Measurements from ENCODE around the gene EPN1.
"Not testable (repeated sequence)": the region's sequence is repeated elsewhere in the genome, so short reads cannot be mapped to it uniquely, and the experiment has no call there.

EPN1 gene

GRCh38 chr19:55720801-55721200 lies 45.8 kb downstream of the EPN1 start:
- Histone ChIP-seq H2AFZ (no peak overlapping the region), H3K79me2 (no peaks in the 10 kb centered on the region), H3K36me3 (ENCODE audit: control insufficient read depth, insufficient read depth, low read length) (no peaks in the 10 kb centered on the region), H3K4me2 (ENCODE audit: low read length) (no peak overlapping the region), H3K27ac (no peak overlapping the region), H3K4me3 (ENCODE audit: low read depth, low read length) (no peak overlapping the region), H3K4me1 (no peaks in the 10 kb centered on the region), H3K9ac (no peak overlapping the region), H3K27me3 (ENCODE audit: control insufficient read depth, insufficient read depth, low read length) (no peaks in the 10 kb centered on the region), H3K9me3 (ENCODE audit: control insufficient read depth, low read length) (peaks cover 3% of the 10 kb centered on the region)
- no peak for TF ChIP-seq CTCF (IDR thresholded peaks at IDR 0.05)

GRCh38 chr19:55723491-55723890 lies 48.5 kb downstream of the EPN1 start:
- no peak overlapping the region for H3K9ac ChIP-seq
- no peak overlapping the region for H3K4me2 ChIP-seq (ENCODE audit: low read length)
- H3K4me1 ChIP-seq: no peaks in the 10 kb centered on the region
- no peaks in the 10 kb centered on the region for H3K27me3 ChIP-seq (ENCODE audit: control insufficient read depth, insufficient read depth, low read length)
- H3K36me3 ChIP-seq (ENCODE audit: control insufficient read depth, insufficient read depth, low read length): no peaks in the 10 kb centered on the region
- H3K9me3 ChIP-seq (ENCODE audit: control insufficient read depth, low read length): peaks cover 3% of the 10 kb centered on the region
- H3K4me3 ChIP-seq (ENCODE audit: low read depth, low read length): no peak overlapping the region
- no peak overlapping the region for H2AFZ ChIP-seq
- TF ChIP-seq CTCF (IDR thresholded peaks at IDR 0.05): no peak
- no peak overlapping the region for H3K27ac ChIP-seq
- no peaks in the 10 kb centered on the region for H3K79me2 ChIP-seq

- H3K9me3 ChIP-seq (ENCODE audit: control insufficient read depth, low read length); H3K36me3 ChIP-seq (ENCODE audit: control insufficient read depth, insufficient read depth, low read length); H3K4me2 ChIP-seq (ENCODE audit: low read length); H3K4me1 ChIP-seq; H3K27ac ChIP-seq; H3K27me3 ChIP-seq (ENCODE audit: control insufficient read depth, insufficient read depth, low read length); H2AFZ ChIP-seq; H3K9ac ChIP-seq; H3K4me3 ChIP-seq (ENCODE audit: low read depth, low read length); H3K79me2 ChIP-seq: not testable (repeated sequence)
Observed at GRCh38 chr19:55730378-55730777, 55.4 kb downstream of the EPN1 start.

GRCh38 chr19:55738302-55738701 lies 63.3 kb downstream of the EPN1 start, which contains the start of gene NLRP9:
NLRP9 (minus strand) TSS chr19:55738402; CDS start chr19:55738374, 28 bp downstream.
- H3K27me3 ChIP-seq (ENCODE audit: control insufficient read depth, insufficient read depth, low read length): no peaks in the 10 kb centered on the region
- H3K79me2 ChIP-seq: no peaks in the 10 kb centered on the region
- no peak for TF ChIP-seq CTCF (IDR thresholded peaks at IDR 0.05)

GRCh38 chr19:55750715-55751114 lies 75.7 kb downstream of the EPN1 start:
- Histone ChIP-seq H3K27me3 (ENCODE audit: control insufficient read depth, insufficient read depth, low read length) (no peaks in the 10 kb centered on the region), H3K79me2 (no peaks in the 10 kb centered on the region), H3K36me3 (ENCODE audit: control insufficient read depth, insufficient read depth, low read length) (no peaks in the 10 kb centered on the region), H3K9me3 (ENCODE audit: control insufficient read depth, low read length) (no peaks in the 10 kb centered on the region), H2AFZ (no peak overlapping the region), H3K4me2 (ENCODE audit: low read length) (no peak overlapping the region), H3K4me1 (no peaks in the 10 kb centered on the region), H3K27ac (no peak overlapping the region), H3K9ac (no peak overlapping the region), H3K4me3 (ENCODE audit: low read depth, low read length) (no peak overlapping the region)
- no peak for TF ChIP-seq CTCF (IDR thresholded peaks at IDR 0.05)

More at GRCh38 chr19:55738302-55738701, 63.3 kb downstream of the EPN1 start, which contains the start of gene NLRP9:
- H3K9ac ChIP-seq: no peak within 1 kb of the TSS
- no peak within 1 kb of the TSS for H3K4me2 ChIP-seq (ENCODE audit: low read length)
- no peaks in the 10 kb centered on the region for H3K36me3 ChIP-seq (ENCODE audit: control insufficient read depth, insufficient read depth, low read length)
- no peaks in the 10 kb centered on the region for H3K9me3 ChIP-seq (ENCODE audit: control insufficient read depth, low read length)
- H2AFZ ChIP-seq: no peak within 1 kb of the TSS
- no peak within 1 kb of the TSS for H3K4me3 ChIP-seq (ENCODE audit: low read depth, low read length)
- no peaks in the 10 kb centered on the region for H3K4me1 ChIP-seq
- H3K27ac ChIP-seq: no peak within 1 kb of the TSS

Measured in parathyroid adenoma (tissue), 2 donors.